Measurements from ENCODE around the gene TASP1. TPM values are rescaled to one million over a fixed set of nuclear protein-coding genes. Genes with fewer than 3 reads are reported as not detected.
A peak's percentile ranks its signal among the peaks of the same experiment; 100 is the strongest.

Gene TASP1
- total and polyA plus RNA-seq, 10 of the 15 experiments (the other 5 are each of a cell fraction or from before 2014, with no cell fraction given) = 7.4 to 17.8 (median 10.5) TPM

GRCh38 chr20:13549451-13549850 is 89.3 kb downstream of the TASP1 start (continued):
- TF ChIP-seq E4F1 (IDR thresholded peaks at IDR 0.05; ENCODE audit: borderline replicate concordance, partially characterized antibody) (no peak), EED (IDR thresholded peaks at IDR 0.05; ENCODE audit: low read depth) (no peak)

- ChIA-PET RAD21 (ENCODE audit: unreplicated experiment) (interaction anchor here (0.6 to 6.7 kb wide), 48 partner anchors 9 to 622 kb away, joined by 3 to 139 read pairs (median 6); partner anchors contain the start of genes ESF1 and NDUFAF5), POLR2A (interaction anchor here (0.6 to 2.6 kb wide), 8 partner anchors 12 to 428 kb away, joined by 3 to 7 read pairs (median 3); no protein-coding TSS in a partner anchor), SMC1A (ENCODE audit: uncharacterized antibody, unreplicated experiment) (interaction anchor here (0.6 to 7.4 kb wide), 68 partner anchors 9 to 622 kb away, joined by 3 to 159 read pairs (median 5); no protein-coding TSS in a partner anchor), CTCF (interaction anchor here (0.6 to 7.4 kb wide), 94 partner anchors 8 to 769 kb away, joined by 3 to 177 read pairs (median 5); partner anchors contain the start of genes ESF1 and NDUFAF5)
- DNase-seq (ENCODE audit: low read depth, low spot score) (peak; percentile 17), ATAC-seq (peak; percentile 95), FAIRE-seq (peak; percentile 94)
- H3K27me3 ChIP-seq (replicated peaks in 1 of 2; ENCODE audit: control insufficient read depth in 2 of 2, insufficient read depth in 2 of 2, low read length in 1 of 2) = no peaks in the 10 kb centered on the region
- BruUV-seq (replicated peaks) = no TSS peak
- no peaks in the 10 kb centered on the region for H3K4me1 ChIP-seq (ENCODE audit: control insufficient read depth, insufficient read depth, low read length)
- no peaks in the 10 kb centered on the region for H3K79me2 ChIP-seq (ENCODE audit: control insufficient read depth, insufficient read depth, low read length)
- no peaks in the 10 kb centered on the region for H4K20me1 ChIP-seq (ENCODE audit: control insufficient read depth, insufficient read depth)
- H3K9ac ChIP-seq (ENCODE audit: control insufficient read depth, insufficient read depth, low read length) = no peak overlapping the region
- in situ Hi-C loops (cut with MboI) (loop anchor here (5.0 kb wide), 1 partner anchor 429 kb away; no protein-coding TSS in a partner anchor), intact Hi-C loops (cut with micrococcal nuclease; ENCODE audit: unreplicated experiment) (loop anchor here (1.0 kb wide), 4 partner anchors 87 to 621 kb away; no protein-coding TSS in a partner anchor)
- no peak overlapping the region for H2AFZ ChIP-seq (ENCODE audit: control insufficient read depth, low read depth, low read length)
- WGBS (ENCODE audit: insufficient coverage, insufficient replicate concordance, low lambda C conversion rate, missing lambda C conversion rate) = 0% methylated on average over 2 of the region's 2 CpGs
- no peaks in the 10 kb centered on the region for H3K36me3 ChIP-seq (ENCODE audit: control insufficient read depth in 2 of 2, insufficient read depth in 2 of 2, low read length in 1 of 2)
- H3K4me2 ChIP-seq (ENCODE audit: control insufficient read depth, insufficient read depth) = no peak overlapping the region
- no peak overlapping the region for H3K27ac ChIP-seq (ENCODE audit: control insufficient read depth, insufficient read depth)
- no peaks in the 10 kb centered on the region for H3K9me3 ChIP-seq (replicated peaks; ENCODE audit: control insufficient read depth, insufficient read depth, low read length)
- no peak overlapping the region for H3K4me3 ChIP-seq
- TF ChIP-seq RCOR1 (conservative IDR thresholded peaks at IDR 0.05; ENCODE audit: low read depth, low read length) = no peak
- TF ChIP-seq EZH2 (IDR thresholded peaks at IDR 0.05; ENCODE audit: borderline replicate concordance, control insufficient read depth, low read depth, low read length) = no peak
- TF ChIP-seq RAD21 (IDR thresholded peaks at IDR 0.05; ENCODE audit: insufficient read depth, low read depth, low read length) = peak; percentile 85
- TF ChIP-seq, protein P1, sequence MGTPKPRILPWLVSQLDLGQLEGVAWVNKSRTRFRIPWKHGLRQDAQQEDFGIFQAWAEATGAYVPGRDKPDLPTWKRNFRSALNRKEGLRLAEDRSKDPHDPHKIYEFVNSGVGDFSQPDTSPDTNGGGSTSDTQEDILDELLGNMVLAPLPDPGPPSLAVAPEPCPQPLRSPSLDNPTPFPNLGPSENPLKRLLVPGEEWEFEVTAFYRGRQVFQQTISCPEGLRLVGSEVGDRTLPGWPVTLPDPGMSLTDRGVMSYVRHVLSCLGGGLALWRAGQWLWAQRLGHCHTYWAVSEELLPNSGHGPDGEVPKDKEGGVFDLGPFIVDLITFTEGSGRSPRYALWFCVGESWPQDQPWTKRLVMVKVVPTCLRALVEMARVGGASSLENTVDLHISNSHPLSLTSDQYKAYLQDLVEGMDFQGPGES (IDR thresholded peaks at IDR 0.05) = no peak
- no peak for TF ChIP-seq IRF4 (IDR thresholded peaks at IDR 0.05; ENCODE audit: low read depth, low read length)
- TF ChIP-seq YY1 (IDR thresholded peaks at IDR 0.05; ENCODE audit: low read depth, low read length) = peak; percentile 61
- no peak for TF ChIP-seq RAD51 (IDR thresholded peaks at IDR 0.05)
- peak; percentile 83 for TF ChIP-seq SMC3 (IDR thresholded peaks at IDR 0.05; ENCODE audit: borderline replicate concordance, low read length)
- TF ChIP-seq MEF2A (IDR thresholded peaks at IDR 0.05; ENCODE audit: insufficient read depth, low read depth, low read length) = no peak
- no peak for TF ChIP-seq ZBTB40 (IDR thresholded peaks at IDR 0.05; ENCODE audit: borderline replicate concordance)
- no peak for TF ChIP-seq SMAD1 (IDR thresholded peaks at IDR 0.05; ENCODE audit: low read depth, partially characterized antibody)
- no peak for TF ChIP-seq PAX5 (IDR thresholded peaks at IDR 0.05; ENCODE audit: borderline replicate concordance, low read depth, low read length)
Observed at GRCh38 chr20:13546497-13547131, 92.1 kb downstream of the TASP1 start.

Data from GM12878 (cell line).